H54 (cell line): ENCODE results near the gene PRDX1.
"Not testable (repeated sequence)": the region's sequence is repeated elsewhere in the genome, so short reads cannot be mapped to it uniquely, and the experiment has no call there.

ENCODE experiments used
- DNase-seq: peaks from one replicate; pipeline ENCODE4 v3.0.0; 2011; ENCODE audit warnings: low spot score, mixed read lengths; ENCODE audit not compliant: insufficient read length
- FAIRE-seq: peaks from 3 replicates; lab custom pipeline; 2011; peaks lifted over from hg19 to GRCh38; lab: Jason Lieb, UNC
- POLR2A ChIP-seq: IDR thresholded peaks from 2 replicates; pipeline ENCODE4 v1.6.1; 2011; ENCODE audit warnings: low read depth, mild to moderate bottlenecking, low read length

Gene PRDX1

GRCh38 chr1:45522324-45523104 lies 830 bp upstream of the PRDX1 start:
- no peak for TF ChIP-seq POLR2A
- DNase-seq: no peak
- FAIRE-seq: no peak

GRCh38 chr1:45519774-45520173 lies 1.9 kb downstream of the PRDX1 start:
- not testable (repeated sequence) for FAIRE-seq, DNase-seq

- TF ChIP-seq POLR2A: no peak
- FAIRE-seq: no peak
- no peak for DNase-seq
Observed at GRCh38 chr1:45518910-45519309, 2.8 kb downstream of the PRDX1 start.

- not testable (repeated sequence) for DNase-seq, FAIRE-seq
Observed at GRCh38 chr1:45518366-45518765, 3.3 kb downstream of the PRDX1 start.

- FAIRE-seq: no peak
- TF ChIP-seq POLR2A: no peak
- DNase-seq: no peak
Observed at GRCh38 chr1:45516465-45516864, 5.2 kb downstream of the PRDX1 start.

- DNase-seq (no peak), FAIRE-seq (no peak)
- TF ChIP-seq POLR2A: no peak
Observed at GRCh38 chr1:45516036-45516435, 5.6 kb downstream of the PRDX1 start.

GRCh38 chr1:45513532-45514260 lies 8.0 kb downstream of the PRDX1 start:
- FAIRE-seq, DNase-seq: not testable (repeated sequence)

GRCh38 chr1:45512641-45513054 lies 9.0 kb downstream of the PRDX1 start:
- DNase-seq (no peak), FAIRE-seq (peak; percentile 6)

GRCh38 chr1:45510972-45511527 lies 10.6 kb downstream of the PRDX1 start:
- TF ChIP-seq POLR2A: no peak
- FAIRE-seq (no peak), DNase-seq (no peak)

More at GRCh38 chr1:45512641-45513054, 9.0 kb downstream of the PRDX1 start:
- no peak for TF ChIP-seq POLR2A

- FAIRE-seq (no peak), DNase-seq (no peak)
- TF ChIP-seq POLR2A: no peak
Observed at GRCh38 chr1:45510036-45510971, 11.4 kb downstream of the PRDX1 start.

- DNase-seq: no peak
- TF ChIP-seq POLR2A: no peak
- FAIRE-seq: no peak
Observed at GRCh38 chr1:45508295-45509151, 13.2 kb downstream of the PRDX1 start.

GRCh38 chr1:45507893-45508292 lies 13.8 kb downstream of the PRDX1 start:
- TF ChIP-seq POLR2A: no peak
- no peak for DNase-seq
- FAIRE-seq: no peak

- no peak for DNase-seq
- FAIRE-seq: no peak
Observed at GRCh38 chr1:45507195-45507594, 14.5 kb downstream of the PRDX1 start.

More at GRCh38 chr1:45507195-45507594, 14.5 kb downstream of the PRDX1 start:
- no peak for TF ChIP-seq POLR2A
